Measurements from ENCODE around the gene SNAP29. TPM values are rescaled to one million over a fixed set of nuclear protein-coding genes. Genes with fewer than 3 reads are reported as not detected.

Gene SNAP29
- total RNA-seq, 1 experiment from 2014 or later: 17.9 TPM

- Histone ChIP-seq H3K4ac (ENCODE audit: low read depth, low read length) (no peak overlapping the region), H3K14ac (ENCODE audit: insufficient read depth, low read length) (no peak overlapping the region), H2BK20ac (ENCODE audit: low read depth, low read length, poor library complexity, severe bottlenecking) (no peak overlapping the region), H3K4me2 (ENCODE audit: insufficient read depth, insufficient read length, low read length) (no peak overlapping the region), H3K27me3 (ENCODE audit: insufficient read depth, low read length) (no peaks in the 10 kb centered on the region), H2BK12ac (ENCODE audit: insufficient read length, low read depth, low read length) (no peak overlapping the region), H2BK5ac (ENCODE audit: insufficient read length, low read length) (no peak overlapping the region), H3K56ac (ENCODE audit: insufficient read length, low read depth, low read length) (no peak overlapping the region), H2AK5ac (ENCODE audit: insufficient read length, low read length) (no peak overlapping the region), H4K8ac (replicated peaks; ENCODE audit: insufficient read length, low read depth, low read length) (no peak overlapping the region), H2BK15ac (ENCODE audit: low read depth, low read length) (no peak overlapping the region), H3K79me1 (ENCODE audit: insufficient read depth, low read depth, low read length, poor library complexity, severe bottlenecking) (no peaks in the 10 kb centered on the region), H4K91ac (ENCODE audit: insufficient read length, low read depth, low read length) (no peak overlapping the region), H3T11ph (ENCODE audit: low read length) (no peak overlapping the region), H3K18ac (ENCODE audit: insufficient read length, low read depth, low read length) (no peak overlapping the region), H3K79me2 (ENCODE audit: insufficient read depth, low read length) (no peaks in the 10 kb centered on the region), H3K23me2 (ENCODE audit: insufficient read length, low read depth, low read length, poor library complexity, severe bottlenecking) (no peaks in the 10 kb centered on the region), H4K20me1 (ENCODE audit: control insufficient read depth, insufficient read depth, insufficient read length) (no peaks in the 10 kb centered on the region), H3K27ac (ENCODE audit: insufficient read length, low read depth, low read length) (no peak overlapping the region), H3K23ac (ENCODE audit: insufficient read length, low read depth, low read length) (no peak overlapping the region), H3K9ac (ENCODE audit: extremely low read depth, insufficient read length, low read length) (no peak overlapping the region), H3K9me3 (ENCODE audit: control insufficient read depth, low read depth, low read length) (no peaks in the 10 kb centered on the region), H2BK120ac (ENCODE audit: low read depth, low read length, poor library complexity, severe bottlenecking) (no peak overlapping the region), H2AFZ (ENCODE audit: low read length) (no peak overlapping the region), H4K5ac (ENCODE audit: insufficient read length, low read depth, low read length) (no peak overlapping the region), H3K4me1 (ENCODE audit: insufficient read depth, low read length) (no peaks in the 10 kb centered on the region)
- peaks cover 4 to 59% (median 14%) of the 10 kb centered on the region in 3 experiments; a peak in 6 of 7 replicates for H3K36me3 Mint-ChIP-seq (ENCODE audit: insufficient read depth in 1 of 3, low read depth in 3 of 3)
- no peaks in the 10 kb centered on the region for H3K27me3 Mint-ChIP-seq (ENCODE audit: low read depth)
- no peaks in the 10 kb centered on the region for H3K4me1 Mint-ChIP-seq
- 100% methylated on average over 1 of the region's 9 CpGs for WGBS (ENCODE audit: extremely low coverage, insufficient read length, low lambda C conversion rate)
- no peak overlapping the region for H3K4me3 Mint-ChIP-seq
- H3K27ac Mint-ChIP-seq: peak overlapping the region in 1 of 3 experiments; percentile 9; a peak in 1 of 7 replicates
- no peak for TF ChIP-seq CTCF (conservative IDR thresholded peaks at IDR 0.05)
- no peak for DNase-seq
- H3K9me3 Mint-ChIP-seq: no peaks in the 10 kb centered on the region
Measured at GRCh38 chr22:20815477-20816050, 43.2 kb upstream of the SNAP29 start.

All from H9 (cell line).